Lower leg skin (tissue), 4 donors: ENCODE data around the gene MIP. TPM values are rescaled to one million over a fixed set of nuclear protein-coding genes. Genes with fewer than 3 reads are reported as not detected.
"Not testable (repeated sequence)": the region's sequence is repeated elsewhere in the genome, so short reads cannot be mapped to it uniquely, and the experiment has no call there.

ENCODE experiments used
- DNase-seq, 2 donors: peaks; one replicate each; pipeline ENCODE4 v3.0.0-alpha.2; 2019; ENCODE audit warnings: low spot score in 2 of 2
- H3K4me3 ChIP-seq: fragments of 200-600 bp; sonication (generic); 2 replicates; pipeline ENCODE4 v1.5.1; 2017; ENCODE audit warnings: mild to moderate bottlenecking, low read depth; ENCODE audit not compliant: poor library complexity, severe bottlenecking
- POLR2A ChIP-seq, 2 donors: fragments of 450-650 bp; IDR thresholded peaks; one replicate each; pipeline ENCODE4 v1.6.1; 2016 to 2017; ENCODE audit warnings: antibody characterized with exemption in 2 of 2, mild to moderate bottlenecking in 1 of 2, moderate library complexity in 1 of 2
- WGBS, 2 donors: methylation state at CpG; one replicate each; pipeline ENCODE4 v1.1.5; 2018; 5-methylcytosine and 5-hydroxymethylcytosine counted together
- intact Hi-C: fragments of 100-400 bp; cut with DNase I; formaldehyde crosslinking; loops from one replicate; pipeline ENCODE4 v1.15.0; 2023; ENCODE audit warnings: low total_unique reads
- total RNA-seq, 4 donors: library from RNA; depleted of rRNA; stranded (reverse); fragments of >200 nt; gene quantifications; one replicate each; pipeline ENCODE4 v1.1.0, GENCODE V29; 2016
- TF ChIP-seq, protein P1 (sequence below), 3 donors: fragments of 450-650 bp; IDR thresholded peaks; one replicate each; pipeline ENCODE4 v1.5.1; 2016; ENCODE audit warnings: antibody characterized with exemption in 3 of 3, mild to moderate bottlenecking in 3 of 3, moderate library complexity in 2 of 3

MIP gene
- total RNA-seq, result not detected

DNA sequence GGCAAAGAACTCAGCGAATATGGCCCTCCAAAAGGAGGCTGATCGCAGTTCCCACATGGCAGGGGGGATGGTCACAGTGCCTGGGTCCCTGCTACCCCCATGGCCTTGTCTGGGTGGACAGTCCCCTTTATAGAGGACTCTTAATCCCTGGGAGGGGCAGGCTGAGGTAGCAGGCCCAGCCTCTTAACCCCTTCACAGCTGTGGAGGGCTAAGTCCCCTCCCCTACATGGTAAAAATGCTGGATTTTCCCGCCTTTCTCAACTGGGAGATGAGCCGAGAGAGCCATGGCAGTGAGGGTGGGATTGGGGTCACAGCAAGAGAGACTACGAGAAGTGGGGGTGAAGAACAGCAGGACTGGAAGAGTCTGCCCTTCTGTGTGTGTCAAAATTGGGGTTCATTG is at the start of gene MIP:
Gene MIP, minus strand, starts transcription at position 101 of the 400 bp plus-strand sequence. Its CDS starts 44 bp downstream, at position 57.
- intact Hi-C loops, result no loop called here
- no peak within 1 kb of the TSS for H3K4me3 ChIP-seq
- no peak for DNase-seq
- WGBS, 2 donors, result 89 to 90% methylated on average over 5 of the region's 5 CpGs
- no peak for TF ChIP-seq POLR2A (IDR thresholded peaks at IDR 0.05)
- TF ChIP-seq, protein P1, sequence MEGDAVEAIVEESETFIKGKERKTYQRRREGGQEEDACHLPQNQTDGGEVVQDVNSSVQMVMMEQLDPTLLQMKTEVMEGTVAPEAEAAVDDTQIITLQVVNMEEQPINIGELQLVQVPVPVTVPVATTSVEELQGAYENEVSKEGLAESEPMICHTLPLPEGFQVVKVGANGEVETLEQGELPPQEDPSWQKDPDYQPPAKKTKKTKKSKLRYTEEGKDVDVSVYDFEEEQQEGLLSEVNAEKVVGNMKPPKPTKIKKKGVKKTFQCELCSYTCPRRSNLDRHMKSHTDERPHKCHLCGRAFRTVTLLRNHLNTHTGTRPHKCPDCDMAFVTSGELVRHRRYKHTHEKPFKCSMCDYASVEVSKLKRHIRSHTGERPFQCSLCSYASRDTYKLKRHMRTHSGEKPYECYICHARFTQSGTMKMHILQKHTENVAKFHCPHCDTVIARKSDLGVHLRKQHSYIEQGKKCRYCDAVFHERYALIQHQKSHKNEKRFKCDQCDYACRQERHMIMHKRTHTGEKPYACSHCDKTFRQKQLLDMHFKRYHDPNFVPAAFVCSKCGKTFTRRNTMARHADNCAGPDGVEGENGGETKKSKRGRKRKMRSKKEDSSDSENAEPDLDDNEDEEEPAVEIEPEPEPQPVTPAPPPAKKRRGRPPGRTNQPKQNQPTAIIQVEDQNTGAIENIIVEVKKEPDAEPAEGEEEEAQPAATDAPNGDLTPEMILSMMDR (IDR thresholded peaks at IDR 0.05), result no peak

DNA sequence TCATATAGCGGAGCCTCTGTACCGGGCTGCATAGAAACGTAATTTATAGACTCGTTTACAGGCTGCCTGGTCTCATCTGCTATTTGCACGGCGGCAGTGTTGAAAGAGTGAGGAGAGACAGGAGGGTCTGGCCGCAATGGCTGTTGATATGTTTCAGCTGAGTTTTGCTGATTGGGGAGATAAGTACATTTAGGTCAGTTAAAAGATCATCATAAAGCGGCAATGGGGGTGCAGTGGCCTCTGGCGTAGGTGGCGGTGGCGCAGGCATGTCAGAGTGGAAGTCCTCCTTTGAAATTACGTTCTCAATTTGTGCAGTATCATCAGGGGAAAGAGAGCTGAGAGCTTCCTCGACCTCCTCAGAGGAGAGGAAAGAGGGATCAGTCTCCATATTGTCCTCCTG is 45.4 kb upstream of the MIP start:
- DNase-seq, H3K4me3 ChIP-seq, intact Hi-C loops: not testable (repeated sequence)
- 85 to 91% methylated on average over 13 of the region's 13 CpGs for WGBS, 2 donors

DNA sequence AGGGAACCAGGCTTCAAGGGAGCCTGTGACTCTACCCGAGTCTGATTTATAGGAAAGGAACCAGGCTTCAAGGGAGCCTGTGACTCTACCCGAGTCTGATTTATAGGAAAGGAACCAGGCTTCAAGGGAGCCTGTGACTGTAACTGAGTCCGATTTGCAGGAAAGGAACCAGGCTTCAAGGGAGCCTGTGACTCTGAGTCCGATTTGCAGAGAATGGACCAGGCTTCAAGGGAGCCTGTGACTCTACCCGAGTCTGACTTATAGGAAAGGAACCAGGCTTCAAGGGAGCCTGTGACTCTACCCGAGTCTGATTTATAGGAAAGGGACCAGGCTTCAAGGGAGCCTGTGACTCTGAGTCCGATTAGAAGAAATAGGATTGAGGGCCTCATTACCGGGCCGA is 45.0 kb upstream of the MIP start:
- H3K4me3 ChIP-seq, DNase-seq, intact Hi-C loops: not testable (repeated sequence)
- WGBS, 2 donors, result 74 to 81% methylated on average over 9 of the region's 9 CpGs

GRCh38 chr12:56498126-56498902 is 43.9 kb upstream of the MIP start:
- intact Hi-C loops, H3K4me3 ChIP-seq, DNase-seq: not testable (repeated sequence)
- WGBS, 2 donors, result 85 to 86% methylated on average over 14 of the region's 14 CpGs

DNA sequence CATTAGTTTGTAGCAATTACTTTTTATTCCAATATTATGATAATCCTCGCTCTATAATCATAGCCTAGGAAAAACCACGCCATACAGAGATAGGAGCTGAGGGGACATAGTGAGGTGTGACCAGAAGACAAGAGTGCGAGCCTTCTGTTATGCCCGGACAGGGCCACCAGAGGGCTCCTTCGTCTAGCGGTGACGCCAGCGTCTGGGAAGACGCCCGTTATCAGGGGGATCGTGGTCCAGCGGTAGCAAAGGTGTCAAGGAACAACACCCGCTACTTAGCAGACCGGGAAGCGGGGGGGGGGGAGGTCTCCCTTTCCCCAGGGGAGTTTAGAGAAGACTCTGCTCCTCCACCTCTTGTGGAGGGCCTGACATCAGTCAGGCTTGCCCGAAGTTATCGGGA is 42.2 kb upstream of the MIP start:
- peak; percentile 36 to 94 for DNase-seq
- H3K4me3 ChIP-seq, intact Hi-C loops: not testable (repeated sequence)
- 9 to 13% methylated on average over 8 to 16 of the region's 17 CpGs for WGBS, 2 donors

- H3K4me3 ChIP-seq, intact Hi-C loops, DNase-seq: not testable (repeated sequence)
- 89 to 91% methylated on average over 11 to 21 of the region's 27 CpGs for WGBS, 2 donors
These were observed 40.0 kb upstream of the MIP start for GRCh38 chr12:56494481-56494880.

GRCh38 chr12:56494106-56494415 is 39.6 kb upstream of the MIP start:
- DNase-seq, intact Hi-C loops, H3K4me3 ChIP-seq: not testable (repeated sequence)
- WGBS, 2 donors, result 91 to 96% methylated on average over 4 to 7 of the region's 15 CpGs

- DNase-seq, intact Hi-C loops, H3K4me3 ChIP-seq: not testable (repeated sequence)
- 82 to 89% methylated on average over 22 to 28 of the region's 31 CpGs for WGBS, 2 donors
These were observed 39.1 kb upstream of the MIP start for GRCh38 chr12:56493409-56494105.

DNA sequence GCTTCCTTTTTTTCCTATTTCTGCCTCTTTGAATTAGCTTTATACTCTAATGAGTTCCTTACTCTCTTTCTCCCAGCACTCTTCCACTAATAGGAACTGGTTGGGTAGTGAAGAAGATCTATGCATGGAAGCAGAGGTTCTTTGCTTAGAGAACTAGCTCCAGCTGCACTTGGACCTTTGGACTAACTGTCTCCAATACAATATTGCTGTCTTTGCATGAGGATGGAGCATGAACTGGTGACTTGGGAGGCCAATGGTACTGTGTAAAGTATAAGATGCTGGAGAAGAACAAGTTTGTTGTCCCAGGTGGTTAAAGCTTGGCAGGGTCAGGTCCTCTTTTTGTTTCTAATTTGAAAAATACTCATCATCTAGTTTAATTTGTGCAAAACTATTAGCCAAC is 35.9 kb upstream of the MIP start:
- intact Hi-C loops, result no loop called here
- no peak overlapping the region for H3K4me3 ChIP-seq
- DNase-seq, result no peak
- TF ChIP-seq, protein P1 (IDR thresholded peaks at IDR 0.05), result no peak
- TF ChIP-seq POLR2A (IDR thresholded peaks at IDR 0.05), result no peak
